Right lobe of liver (tissue), 4 donors: ENCODE data around the gene ROMO1.
"Not testable (repeated sequence)": the region's sequence is repeated elsewhere in the genome, so short reads cannot be mapped to it uniquely, and the experiment has no call there.

Source experiments
- CTCF ChIP-seq, 4 donors: fragments of 200-600 bp in 3 of 4; fragments of 450-650 bp in 1 of 4; IDR thresholded peaks; one replicate each; pipeline versions ENCODE4 v1.5.1 to v1.8.0; 2016 to 2022; ENCODE audit warnings: antibody characterized with exemption in 4 of 4, mild to moderate bottlenecking in 2 of 4
- POLR2A ChIP-seq: fragments of 450-650 bp; IDR thresholded peaks from one replicate; pipeline ENCODE4 v1.6.1; 2017; ENCODE audit warnings: antibody characterized with exemption, mild to moderate bottlenecking
- donor health status: DM: no; HTN: no; CAD: no.
- donor health status: DM: no; HTN: no; CAD: no.
- donor health status: DM: no; HTN: yes; CAD: no.

- not testable (repeated sequence) for TF ChIP-seq CTCF (IDR thresholded peaks at IDR 0.05); POLR2A
Observed at GRCh38 chr20:35685368-35685767, 13.8 kb upstream of the ROMO1 start.
